ENCODE results near the gene CFAP97.
"Not testable (repeated sequence)": the region's sequence is repeated elsewhere in the genome, so short reads cannot be mapped to it uniquely, and the experiment has no call there.

GRCh38 chr4:185198189-185198588 lies 5.6 kb downstream of the CFAP97 start:
- not testable (repeated sequence) for TF ChIP-seq CTCF, POLR2A (IDR thresholded peaks at IDR 0.05)
